ENCODE measurements around the gene EID3.
A peak's percentile ranks its signal among the peaks of the same experiment; 100 is the strongest.

The EID3 gene

DNA sequence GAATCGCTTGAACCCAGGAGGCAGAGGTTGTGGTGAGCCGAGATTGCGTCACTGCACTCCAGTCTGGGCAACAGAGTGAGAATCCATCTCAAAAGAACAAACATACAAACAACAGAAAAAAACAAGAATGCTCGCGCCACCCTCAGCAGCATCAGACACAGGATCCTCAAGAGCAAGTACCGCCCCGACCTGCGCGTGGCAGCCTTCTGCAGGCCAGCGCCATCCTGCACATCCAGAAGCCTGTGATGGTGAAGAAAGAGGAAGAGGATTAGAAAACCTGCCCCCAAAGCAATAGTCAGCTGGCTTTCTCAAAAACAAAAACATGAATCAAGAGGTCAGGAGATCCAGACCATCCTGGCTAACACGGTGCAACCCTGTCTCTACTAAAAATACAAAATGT lies 30.0 kb upstream of the EID3 start:
- TF ChIP-seq, protein P1, sequence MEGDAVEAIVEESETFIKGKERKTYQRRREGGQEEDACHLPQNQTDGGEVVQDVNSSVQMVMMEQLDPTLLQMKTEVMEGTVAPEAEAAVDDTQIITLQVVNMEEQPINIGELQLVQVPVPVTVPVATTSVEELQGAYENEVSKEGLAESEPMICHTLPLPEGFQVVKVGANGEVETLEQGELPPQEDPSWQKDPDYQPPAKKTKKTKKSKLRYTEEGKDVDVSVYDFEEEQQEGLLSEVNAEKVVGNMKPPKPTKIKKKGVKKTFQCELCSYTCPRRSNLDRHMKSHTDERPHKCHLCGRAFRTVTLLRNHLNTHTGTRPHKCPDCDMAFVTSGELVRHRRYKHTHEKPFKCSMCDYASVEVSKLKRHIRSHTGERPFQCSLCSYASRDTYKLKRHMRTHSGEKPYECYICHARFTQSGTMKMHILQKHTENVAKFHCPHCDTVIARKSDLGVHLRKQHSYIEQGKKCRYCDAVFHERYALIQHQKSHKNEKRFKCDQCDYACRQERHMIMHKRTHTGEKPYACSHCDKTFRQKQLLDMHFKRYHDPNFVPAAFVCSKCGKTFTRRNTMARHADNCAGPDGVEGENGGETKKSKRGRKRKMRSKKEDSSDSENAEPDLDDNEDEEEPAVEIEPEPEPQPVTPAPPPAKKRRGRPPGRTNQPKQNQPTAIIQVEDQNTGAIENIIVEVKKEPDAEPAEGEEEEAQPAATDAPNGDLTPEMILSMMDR (IDR thresholded peaks at IDR 0.05) = no peak
- H3K27ac ChIP-seq = no peak overlapping the region
- H3K4me3 ChIP-seq = no peak overlapping the region
- no peak for DNase-seq (ENCODE audit: low spot score)

DNA sequence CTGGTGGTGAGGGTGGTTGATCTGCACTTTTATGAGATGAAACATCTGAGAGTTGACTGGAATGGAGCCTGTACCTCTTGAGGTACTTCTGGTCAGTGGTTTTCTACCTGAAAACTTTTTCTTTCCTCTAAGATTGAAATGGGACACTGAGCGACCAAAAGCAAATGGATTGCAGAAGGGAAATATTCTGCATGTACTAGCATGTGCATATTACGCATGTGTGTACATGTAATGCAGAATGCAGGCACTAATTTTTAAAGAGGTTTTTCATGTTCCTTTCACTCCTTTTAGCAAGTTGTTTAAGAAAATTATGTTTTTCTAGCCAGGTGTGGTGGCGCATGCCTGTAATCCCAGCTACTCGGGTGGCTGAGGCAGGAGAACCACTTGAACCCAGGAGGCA lies 28.7 kb upstream of the EID3 start:
- DNase-seq (ENCODE audit: low spot score) = no peak
- Histone ChIP-seq H3K27ac (no peak overlapping the region), H3K4me3 (no peak overlapping the region)
- TF ChIP-seq, protein P1 (IDR thresholded peaks at IDR 0.05) = no peak

DNA sequence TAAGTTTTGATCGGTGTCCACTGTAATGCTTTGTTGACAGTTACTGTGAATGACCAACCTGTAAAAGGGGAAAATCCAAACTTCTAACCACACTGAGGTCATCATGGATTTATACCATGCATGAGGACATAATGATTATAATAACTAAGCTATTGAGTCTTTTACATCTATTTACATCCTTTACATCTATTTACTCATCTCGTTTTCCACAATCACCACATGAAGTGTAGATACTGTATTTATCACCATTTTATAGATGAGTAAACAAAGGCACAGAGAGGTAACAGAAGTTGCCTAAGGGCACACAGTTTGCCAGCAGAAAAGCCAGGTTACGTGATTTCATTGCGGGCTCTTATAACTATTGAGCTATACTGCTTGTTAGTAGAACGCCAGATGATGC lies 27.9 kb upstream of the EID3 start:
- DNase-seq (ENCODE audit: low spot score) = no peak
- TF ChIP-seq, protein P1 (IDR thresholded peaks at IDR 0.05) = no peak
- H3K4me3 ChIP-seq = no peak overlapping the region
- H3K27ac ChIP-seq = no peak overlapping the region

DNA sequence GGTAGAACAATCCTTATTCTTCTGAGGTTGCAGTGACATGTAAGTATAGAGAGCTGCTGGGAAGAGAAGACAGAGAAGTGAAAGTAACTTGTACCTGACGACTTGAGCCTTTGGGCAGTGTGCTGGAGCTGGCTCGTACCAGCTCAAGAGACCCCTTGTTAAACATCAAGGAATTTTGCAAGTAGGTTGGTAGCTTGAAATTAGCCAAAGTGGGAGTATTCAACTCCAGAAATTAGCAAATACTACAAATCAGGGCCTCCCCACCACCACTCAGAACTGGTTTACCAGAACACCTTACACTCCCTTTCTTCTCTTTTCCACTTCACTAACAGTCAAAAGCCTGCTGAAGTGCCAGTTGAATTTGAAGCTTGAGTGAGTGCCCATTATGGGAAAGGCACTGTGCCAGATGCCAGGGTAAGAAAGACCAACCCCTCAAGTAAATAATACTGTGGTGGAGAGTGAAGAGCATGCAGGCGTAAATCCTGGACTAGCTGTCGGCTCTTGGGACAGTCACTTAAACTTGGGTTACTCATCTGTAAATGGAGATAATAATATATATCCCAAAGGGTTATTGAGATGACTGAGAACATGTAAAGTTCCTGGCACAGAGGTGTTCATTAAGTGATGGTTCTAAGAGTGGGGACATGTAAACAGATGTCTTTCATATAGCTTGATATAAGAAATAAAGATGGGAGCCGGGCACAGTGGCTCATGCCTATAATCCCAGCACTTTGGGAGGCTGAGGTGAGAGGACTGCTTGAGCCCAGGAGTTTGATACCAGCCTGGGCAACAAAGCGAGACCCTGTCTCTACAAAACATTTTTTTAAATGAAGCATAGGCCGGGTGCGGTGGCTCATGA lies 27.0 kb upstream of the EID3 start:
- no peak for DNase-seq (ENCODE audit: low spot score)
- Histone ChIP-seq H3K27ac (no peak overlapping the region), H3K4me3 (peak overlapping the region; percentile 29)
- TF ChIP-seq, protein P1 (IDR thresholded peaks at IDR 0.05) = no peak

DNA sequence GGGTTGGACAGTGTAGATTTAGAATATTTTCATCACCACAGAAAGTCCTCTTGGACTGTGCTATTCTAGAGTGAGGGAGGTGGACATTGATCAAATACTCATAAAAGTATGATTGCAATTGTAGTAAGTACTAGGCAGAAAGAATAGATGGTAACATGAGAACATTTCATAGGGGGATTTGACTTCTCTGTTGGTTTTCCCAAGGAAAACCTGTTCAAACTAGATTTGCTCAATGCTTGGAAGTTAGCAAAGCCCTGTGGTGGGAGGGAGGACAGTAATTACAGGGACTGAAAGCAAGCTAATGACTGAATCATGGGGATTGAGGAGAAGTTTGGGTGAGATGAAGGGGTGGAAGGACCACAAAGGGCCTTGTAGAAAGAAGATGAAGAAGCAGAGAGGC lies 24.4 kb upstream of the EID3 start:
- no peak for DNase-seq (ENCODE audit: low spot score)
- no peak overlapping the region for H3K27ac ChIP-seq
- TF ChIP-seq, protein P1 (IDR thresholded peaks at IDR 0.05) = no peak
- H3K4me3 ChIP-seq = no peak overlapping the region

DNA sequence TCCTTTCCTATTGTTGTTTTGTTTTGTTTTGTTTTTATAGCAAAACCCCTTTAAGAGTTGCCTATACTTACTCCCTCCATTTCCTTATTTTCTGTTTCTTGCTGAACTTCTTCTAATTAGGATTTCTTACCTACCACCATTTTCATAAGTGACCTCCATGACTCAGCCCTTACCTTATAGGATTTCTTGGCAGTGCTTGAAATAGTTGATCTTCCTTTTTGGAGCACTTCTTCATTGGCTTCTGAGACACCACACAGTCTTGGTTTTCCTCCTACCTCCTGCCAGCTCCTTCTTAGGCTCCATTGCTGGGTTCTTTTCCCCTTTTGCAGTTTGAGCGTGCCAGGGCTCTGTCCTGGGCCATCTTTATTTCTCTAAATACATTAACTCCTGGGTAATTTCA lies 23.4 kb upstream of the EID3 start:
- peak overlapping the region; percentile 9 to 60 for H3K27ac ChIP-seq
- H3K4me3 ChIP-seq = no peak overlapping the region
- TF ChIP-seq, protein P1 (IDR thresholded peaks at IDR 0.05) = no peak

More for the DNA sequence above, 23.4 kb upstream of the EID3 start:
- no peak for DNase-seq (ENCODE audit: low spot score)

Data from coronary artery (tissue), 2 donors.